ENCODE results near the gene TNFRSF4. TPM values are rescaled to one million over a fixed set of nuclear protein-coding genes. Genes with fewer than 3 reads are reported as not detected.

The TNFRSF4 gene
- total and polyA plus RNA-seq, 4 donors: 1.0 to 3.5 (median 1.6) TPM; not detected in 1

- H3K27me3 ChIP-seq (ENCODE audit: control insufficient read depth in 1 of 2, insufficient read depth in 2 of 2, low read length in 1 of 2): no peaks in the 10 kb centered on the region
- ATAC-seq (ENCODE audit: low FRiP score): peak; percentile 9
- 77 to 82% methylated on average over 21 of the region's 21 CpGs for WGBS, 2 donors
- DNase-seq: peak; percentile 33 to 72
- no peaks in the 10 kb centered on the region for H3K4me1 ChIP-seq (ENCODE audit: control insufficient read depth in 1 of 2, insufficient read depth in 2 of 2, low read length in 2 of 2)
- no peaks in the 10 kb centered on the region for H3K36me3 ChIP-seq (ENCODE audit: control insufficient read depth in 1 of 2, insufficient read depth in 2 of 2, low read length in 1 of 2)
- intact Hi-C loops (cut with DNase I): no loop called here
- no peaks in the 10 kb centered on the region for H3K9me3 ChIP-seq (ENCODE audit: control insufficient read depth, low read length)
- no peak overlapping the region for H3K27ac ChIP-seq (ENCODE audit: low read depth in 1 of 2, low read length in 2 of 2)
- H3K4me3 ChIP-seq (ENCODE audit: low read length in 2 of 2): no peak overlapping the region
These were observed 30.7 kb downstream of the TNFRSF4 start for GRCh38 chr1:1183221-1183747.

GRCh38 chr1:1182491-1183220 is 31.3 kb downstream of the TNFRSF4 start:
- ATAC-seq (ENCODE audit: low FRiP score) (peak; percentile 4), DNase-seq (peak; percentile 34 to 73)
- Histone ChIP-seq H3K27me3 (ENCODE audit: control insufficient read depth in 1 of 2, insufficient read depth in 2 of 2, low read length in 1 of 2) (no peaks in the 10 kb centered on the region), H3K27ac (ENCODE audit: low read depth in 1 of 2, low read length in 2 of 2) (no peak overlapping the region), H3K36me3 (ENCODE audit: control insufficient read depth in 1 of 2, insufficient read depth in 2 of 2, low read length in 1 of 2) (no peaks in the 10 kb centered on the region), H3K4me1 (ENCODE audit: control insufficient read depth in 1 of 2, insufficient read depth in 2 of 2, low read length in 2 of 2) (no peaks in the 10 kb centered on the region), H3K9me3 (ENCODE audit: control insufficient read depth, low read length) (no peaks in the 10 kb centered on the region), H3K4me3 (ENCODE audit: low read length in 2 of 2) (no peak overlapping the region)
- intact Hi-C loops (cut with DNase I): no loop called here
- WGBS, 2 donors: 74 to 78% methylated on average over 34 to 39 of the region's 39 CpGs

GRCh38 chr1:1181938-1182410 is 32.0 kb downstream of the TNFRSF4 start:
- no peaks in the 10 kb centered on the region for H3K9me3 ChIP-seq (ENCODE audit: control insufficient read depth, low read length)
- no peak for ATAC-seq (ENCODE audit: low FRiP score)
- intact Hi-C loops (cut with DNase I): no loop called here
- no peaks in the 10 kb centered on the region for H3K4me1 ChIP-seq (ENCODE audit: control insufficient read depth in 1 of 2, insufficient read depth in 2 of 2, low read length in 2 of 2)
- 85 to 90% methylated on average over 18 to 21 of the region's 21 CpGs for WGBS, 2 donors
- H3K27ac ChIP-seq (ENCODE audit: low read depth in 1 of 2, low read length in 2 of 2): no peak overlapping the region
- DNase-seq: peak; percentile 30 to 65
- H3K4me3 ChIP-seq (ENCODE audit: low read length in 2 of 2): no peak overlapping the region
- peaks cover 0 to 1% of the 10 kb centered on the region in 2 donors for H3K27me3 ChIP-seq (ENCODE audit: control insufficient read depth in 1 of 2, insufficient read depth in 2 of 2, low read length in 1 of 2)
- H3K36me3 ChIP-seq (ENCODE audit: control insufficient read depth in 1 of 2, insufficient read depth in 2 of 2, low read length in 1 of 2): no peaks in the 10 kb centered on the region

- peaks cover 0 to 1% of the 10 kb centered on the region in 2 donors for H3K27me3 ChIP-seq (ENCODE audit: control insufficient read depth in 1 of 2, insufficient read depth in 2 of 2, low read length in 1 of 2)
- peak; percentile 35 to 65 for DNase-seq
These were observed 32.6 kb downstream of the TNFRSF4 start for GRCh38 chr1:1181129-1181937.

GRCh38 chr1:1179983-1180861 is 33.7 kb downstream of the TNFRSF4 start:
- Histone ChIP-seq H3K27ac (ENCODE audit: low read depth in 1 of 2, low read length in 2 of 2) (no peak overlapping the region), H3K4me1 (ENCODE audit: control insufficient read depth in 1 of 2, insufficient read depth in 2 of 2, low read length in 2 of 2) (no peaks in the 10 kb centered on the region), H3K4me3 (ENCODE audit: low read length in 2 of 2) (no peak overlapping the region), H3K27me3 (ENCODE audit: control insufficient read depth in 1 of 2, insufficient read depth in 2 of 2, low read length in 1 of 2) (peaks cover 0 to 1% of the 10 kb centered on the region in 2 donors), H3K9me3 (ENCODE audit: control insufficient read depth, low read length) (no peaks in the 10 kb centered on the region), H3K36me3 (ENCODE audit: control insufficient read depth in 1 of 2, insufficient read depth in 2 of 2, low read length in 1 of 2) (no peaks in the 10 kb centered on the region)
- intact Hi-C loops (cut with DNase I): no loop called here
- DNase-seq: peak; percentile 36 to 72
- no peak for ATAC-seq (ENCODE audit: low FRiP score)
- WGBS, 2 donors: 76% methylated on average over 45 to 51 of the region's 51 CpGs

More at GRCh38 chr1:1181129-1181937, 32.6 kb downstream of the TNFRSF4 start:
- WGBS, 2 donors: 90 to 92% methylated on average over 26 of the region's 26 CpGs
- H3K9me3 ChIP-seq (ENCODE audit: control insufficient read depth, low read length): no peaks in the 10 kb centered on the region
- no peaks in the 10 kb centered on the region for H3K36me3 ChIP-seq (ENCODE audit: control insufficient read depth in 1 of 2, insufficient read depth in 2 of 2, low read length in 1 of 2)
- ATAC-seq (ENCODE audit: low FRiP score): no peak
- no peaks in the 10 kb centered on the region for H3K4me1 ChIP-seq (ENCODE audit: control insufficient read depth in 1 of 2, insufficient read depth in 2 of 2, low read length in 2 of 2)
- no peak overlapping the region for H3K4me3 ChIP-seq (ENCODE audit: low read length in 2 of 2)
- H3K27ac ChIP-seq (ENCODE audit: low read depth in 1 of 2, low read length in 2 of 2): no peak overlapping the region
- intact Hi-C loops (cut with DNase I): no loop called here

GRCh38 chr1:1179346-1179982 is 34.5 kb downstream of the TNFRSF4 start:
- H3K36me3 ChIP-seq (ENCODE audit: control insufficient read depth in 1 of 2, insufficient read depth in 2 of 2, low read length in 1 of 2): no peaks in the 10 kb centered on the region
- H3K4me1 ChIP-seq (ENCODE audit: control insufficient read depth in 1 of 2, insufficient read depth in 2 of 2, low read length in 2 of 2): no peaks in the 10 kb centered on the region
- peaks cover 0 to 1% of the 10 kb centered on the region in 2 donors for H3K27me3 ChIP-seq (ENCODE audit: control insufficient read depth in 1 of 2, insufficient read depth in 2 of 2, low read length in 1 of 2)
- no peak overlapping the region for H3K27ac ChIP-seq (ENCODE audit: low read depth in 1 of 2, low read length in 2 of 2)
- WGBS, 2 donors: 76 to 77% methylated on average over 25 of the region's 25 CpGs
- DNase-seq (peak; percentile 44 to 70), ATAC-seq (ENCODE audit: low FRiP score) (no peak)
- H3K9me3 ChIP-seq (ENCODE audit: control insufficient read depth, low read length): no peaks in the 10 kb centered on the region
- no peak overlapping the region for H3K4me3 ChIP-seq (ENCODE audit: low read length in 2 of 2)
- intact Hi-C loops (cut with DNase I): no loop called here

- H3K4me1 ChIP-seq (ENCODE audit: control insufficient read depth in 1 of 2, insufficient read depth in 2 of 2, low read length in 2 of 2): no peaks in the 10 kb centered on the region
- WGBS, 2 donors: 90% methylated on average over 28 to 32 of the region's 32 CpGs
- H3K9me3 ChIP-seq (ENCODE audit: control insufficient read depth, low read length): no peaks in the 10 kb centered on the region
- intact Hi-C loops (cut with DNase I): no loop called here
- no peaks in the 10 kb centered on the region for H3K36me3 ChIP-seq (ENCODE audit: control insufficient read depth in 1 of 2, insufficient read depth in 2 of 2, low read length in 1 of 2)
- no peak overlapping the region for H3K4me3 ChIP-seq (ENCODE audit: low read length in 2 of 2)
- H3K27me3 ChIP-seq (ENCODE audit: control insufficient read depth in 1 of 2, insufficient read depth in 2 of 2, low read length in 1 of 2): peaks cover 0 to 1% of the 10 kb centered on the region in 2 donors
- no peak overlapping the region for H3K27ac ChIP-seq (ENCODE audit: low read depth in 1 of 2, low read length in 2 of 2)
- no peak for ATAC-seq (ENCODE audit: low FRiP score)
- peak; percentile 41 to 69 for DNase-seq
These were observed 35.1 kb downstream of the TNFRSF4 start for GRCh38 chr1:1178794-1179331.

Measured in aorta (tissue), 5 donors.